BE2C (cell line): ENCODE measurements around the gene DENND4C.

Experiments used
- DNase-seq: peaks from one replicate; pipeline ENCODE4 v3.0.0-alpha.2; 2020
- H3K27me3 ChIP-seq: fragments of 250-450 bp; sonication (Bioruptor Pico); 2 replicates; pipeline ENCODE4 v1.5.1; 2020; ENCODE audit warnings: mild to moderate bottlenecking
- H3K36me3 ChIP-seq: fragments of 250-450 bp; sonication (Bioruptor Pico); 2 replicates; pipeline ENCODE4 v1.5.1; 2020; ENCODE audit warnings: mild to moderate bottlenecking
- H3K4me1 ChIP-seq: fragments of 250-450 bp; sonication (Bioruptor Pico); 2 replicates; pipeline ENCODE4 v1.5.1; 2020
- H3K4me3 ChIP-seq: 2 replicates; pipeline ENCODE4 v1.5.1; 2011; ENCODE audit warnings: low read depth, low read length
- H3K9me3 ChIP-seq: fragments of 250-450 bp; sonication (Bioruptor Pico); 2 replicates; pipeline ENCODE4 v1.5.1; 2020
- TF ChIP-seq, protein P1 (sequence below): IDR thresholded peaks from 2 replicates; pipeline ENCODE4 v1.5.1; 2012; ENCODE audit warnings: mild to moderate bottlenecking, low read depth, low read length

The DENND4C gene

DNA sequence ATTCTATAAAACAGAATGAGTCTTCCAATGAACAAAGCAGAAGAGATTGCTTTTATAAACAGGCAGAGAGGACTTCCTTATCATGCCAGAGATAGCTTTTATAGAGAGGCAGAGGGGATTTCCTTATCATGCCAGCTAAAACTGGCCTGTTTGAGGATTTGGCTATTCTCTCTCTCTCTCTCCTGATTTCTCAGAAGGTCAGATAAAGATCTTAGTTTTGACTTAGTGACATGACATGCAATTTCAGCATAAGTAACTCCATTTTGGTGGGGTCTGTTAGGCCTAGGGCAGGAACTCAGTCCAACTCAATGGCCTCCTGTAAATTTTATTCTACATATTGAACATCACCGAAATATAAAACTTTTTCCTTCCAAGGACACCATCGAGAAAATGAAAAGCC, 31.5 kb upstream of the DENND4C start:
- Histone ChIP-seq H3K4me3 (no peak overlapping the region), H3K36me3 (no peaks in the 10 kb centered on the region), H3K9me3 (no peaks in the 10 kb centered on the region), H3K4me1 (peaks cover 13% of the 10 kb centered on the region), H3K27me3 (no peaks in the 10 kb centered on the region)
- TF ChIP-seq, protein P1, sequence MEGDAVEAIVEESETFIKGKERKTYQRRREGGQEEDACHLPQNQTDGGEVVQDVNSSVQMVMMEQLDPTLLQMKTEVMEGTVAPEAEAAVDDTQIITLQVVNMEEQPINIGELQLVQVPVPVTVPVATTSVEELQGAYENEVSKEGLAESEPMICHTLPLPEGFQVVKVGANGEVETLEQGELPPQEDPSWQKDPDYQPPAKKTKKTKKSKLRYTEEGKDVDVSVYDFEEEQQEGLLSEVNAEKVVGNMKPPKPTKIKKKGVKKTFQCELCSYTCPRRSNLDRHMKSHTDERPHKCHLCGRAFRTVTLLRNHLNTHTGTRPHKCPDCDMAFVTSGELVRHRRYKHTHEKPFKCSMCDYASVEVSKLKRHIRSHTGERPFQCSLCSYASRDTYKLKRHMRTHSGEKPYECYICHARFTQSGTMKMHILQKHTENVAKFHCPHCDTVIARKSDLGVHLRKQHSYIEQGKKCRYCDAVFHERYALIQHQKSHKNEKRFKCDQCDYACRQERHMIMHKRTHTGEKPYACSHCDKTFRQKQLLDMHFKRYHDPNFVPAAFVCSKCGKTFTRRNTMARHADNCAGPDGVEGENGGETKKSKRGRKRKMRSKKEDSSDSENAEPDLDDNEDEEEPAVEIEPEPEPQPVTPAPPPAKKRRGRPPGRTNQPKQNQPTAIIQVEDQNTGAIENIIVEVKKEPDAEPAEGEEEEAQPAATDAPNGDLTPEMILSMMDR: no peak
- no peak for DNase-seq

DNA sequence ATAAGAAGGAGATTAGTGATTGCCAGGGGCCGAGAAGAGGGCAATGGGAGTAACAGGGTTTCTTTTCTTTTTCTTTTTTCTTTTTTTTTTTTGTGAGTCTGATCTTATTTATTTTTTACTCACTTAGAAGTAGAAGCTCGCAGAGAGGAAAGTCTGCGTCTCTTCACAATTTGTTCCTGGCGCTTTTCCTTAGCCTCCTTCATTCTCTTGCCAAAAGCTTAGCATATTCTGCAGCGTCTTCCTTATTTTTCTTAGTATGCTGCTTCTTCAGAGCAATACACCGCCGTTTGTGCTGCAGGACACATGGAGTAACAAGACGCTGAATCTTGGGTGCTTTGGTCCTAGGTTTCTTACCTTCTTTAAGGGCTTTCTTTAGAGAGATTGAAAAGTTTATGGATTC, 30.3 kb upstream of the DENND4C start:
- TF ChIP-seq, protein P1: no peak
- H3K27me3 ChIP-seq: no peaks in the 10 kb centered on the region
- no peaks in the 10 kb centered on the region for H3K36me3 ChIP-seq
- no peak for DNase-seq
- no peaks in the 10 kb centered on the region for H3K9me3 ChIP-seq
- no peak overlapping the region for H3K4me3 ChIP-seq
- H3K4me1 ChIP-seq: peaks cover 13% of the 10 kb centered on the region

DNA sequence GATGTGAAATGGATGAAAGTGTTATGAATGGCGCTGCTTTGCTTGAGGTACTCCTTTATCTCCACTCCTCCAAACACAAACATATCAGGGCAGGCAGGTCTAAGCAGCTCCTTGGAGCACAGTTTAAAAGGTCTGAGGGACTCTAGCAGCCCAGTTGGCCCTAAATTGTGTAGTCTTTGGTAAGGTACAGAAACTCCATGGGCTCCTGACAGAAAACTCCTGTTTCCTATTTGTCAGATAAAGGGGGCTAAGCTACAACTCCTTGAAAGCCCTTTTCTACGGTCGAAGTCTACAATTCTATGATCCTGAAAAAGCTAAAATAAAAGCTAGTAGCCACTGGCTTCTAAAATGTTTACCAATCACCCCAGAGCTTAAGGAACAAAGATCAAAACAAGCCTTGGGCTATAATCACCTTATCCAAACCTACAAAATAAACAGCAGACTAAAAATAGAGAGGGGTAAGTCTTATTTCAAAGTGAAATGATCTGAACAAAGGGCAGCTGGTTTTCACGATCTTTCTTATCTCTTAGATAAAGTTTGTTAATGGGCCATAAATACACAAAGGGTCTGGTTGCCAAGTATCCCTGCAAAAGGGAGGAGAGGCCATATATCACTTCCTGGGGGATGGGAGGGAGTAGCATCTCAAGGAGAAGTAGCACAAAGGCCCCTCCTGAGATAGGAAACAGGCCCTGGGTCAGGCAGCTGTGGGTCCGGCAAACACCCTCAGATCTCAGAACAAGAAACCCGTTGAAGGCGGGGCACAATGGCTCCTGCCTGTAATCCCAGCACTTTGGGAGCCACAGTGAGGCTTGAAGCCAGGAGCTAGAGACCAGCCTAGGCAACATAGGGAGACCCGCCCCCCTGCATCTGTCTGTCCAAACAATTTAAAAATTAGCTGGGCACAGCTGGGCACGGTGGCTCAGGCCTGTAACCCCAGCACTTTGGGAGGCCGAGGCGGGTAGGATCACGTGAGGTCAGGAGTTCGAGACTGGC, 28.3 kb upstream of the DENND4C start:
- Histone ChIP-seq H3K27me3 (no peaks in the 10 kb centered on the region), H3K9me3 (no peaks in the 10 kb centered on the region), H3K36me3 (no peaks in the 10 kb centered on the region), H3K4me3 (no peak overlapping the region), H3K4me1 (peaks cover 13% of the 10 kb centered on the region)
- TF ChIP-seq, protein P1: no peak
- peak; percentile 62 for DNase-seq

DNA sequence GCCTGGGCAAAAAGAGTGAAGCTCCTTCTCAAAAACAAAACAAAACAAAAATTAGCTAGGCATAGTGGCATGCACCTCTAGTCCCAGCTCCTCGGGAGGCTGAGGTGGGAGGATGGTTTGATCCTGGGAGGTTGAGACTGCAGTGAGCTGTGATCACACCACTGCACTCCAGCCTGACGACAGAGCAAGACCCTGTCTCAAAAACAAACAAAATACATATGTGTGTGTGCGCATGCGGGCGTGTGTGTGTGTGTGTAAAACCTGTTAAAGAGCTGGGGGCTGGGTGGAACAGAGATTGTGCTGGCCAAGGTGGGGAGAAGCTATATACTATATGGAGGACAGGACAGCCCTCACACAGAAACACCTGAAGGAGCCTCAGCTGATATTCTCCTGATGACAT, 27.4 kb upstream of the DENND4C start:
- DNase-seq: no peak
- TF ChIP-seq, protein P1: no peak
- Histone ChIP-seq H3K9me3 (no peaks in the 10 kb centered on the region), H3K4me3 (no peak overlapping the region), H3K4me1 (peaks cover 13% of the 10 kb centered on the region), H3K36me3 (no peaks in the 10 kb centered on the region), H3K27me3 (no peaks in the 10 kb centered on the region)

DNA sequence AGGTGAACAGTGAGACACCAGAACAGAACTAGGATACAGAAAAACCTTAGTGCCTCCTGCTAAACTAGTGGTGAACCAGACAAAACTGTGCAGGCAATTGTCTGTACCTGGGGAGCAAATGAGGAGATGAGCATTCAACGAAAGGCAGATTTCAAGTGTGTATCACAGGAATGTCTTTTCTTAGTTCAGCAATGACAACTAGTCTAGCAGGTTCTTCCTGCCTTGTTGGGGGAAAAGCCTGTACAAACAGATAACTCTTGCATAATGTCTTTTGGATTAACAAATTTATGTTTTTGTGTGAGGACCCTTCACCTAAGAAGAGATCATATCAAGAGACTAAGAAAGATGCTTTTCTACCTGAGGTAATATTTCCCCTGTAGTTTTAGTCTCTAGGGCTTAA, 21.8 kb upstream of the DENND4C start:
- H3K4me1 ChIP-seq: no peaks in the 10 kb centered on the region
- H3K36me3 ChIP-seq: no peaks in the 10 kb centered on the region
- no peak for DNase-seq
- TF ChIP-seq, protein P1: no peak
- no peaks in the 10 kb centered on the region for H3K27me3 ChIP-seq
- no peak overlapping the region for H3K4me3 ChIP-seq
- no peaks in the 10 kb centered on the region for H3K9me3 ChIP-seq

DNA sequence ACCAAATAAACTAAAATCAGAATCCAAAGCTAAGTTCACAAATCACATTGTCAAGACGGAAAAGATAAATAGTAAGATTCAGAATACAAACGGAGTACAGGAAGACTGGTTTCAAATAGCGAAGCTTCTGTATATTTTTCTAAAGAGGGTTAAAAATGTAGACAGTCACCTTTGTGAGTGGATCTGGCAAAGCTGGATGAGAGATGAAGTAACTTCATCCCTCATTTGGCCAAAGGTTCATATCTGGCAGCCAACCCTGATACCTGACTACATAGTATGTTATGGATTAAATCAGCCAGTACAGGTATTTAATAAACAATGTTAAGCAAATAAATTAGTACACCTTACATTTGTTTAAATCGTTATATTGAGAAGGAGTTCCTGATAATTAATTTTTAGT, 21.3 kb upstream of the DENND4C start:
- no peaks in the 10 kb centered on the region for H3K27me3 ChIP-seq
- no peaks in the 10 kb centered on the region for H3K9me3 ChIP-seq
- no peak for DNase-seq
- H3K36me3 ChIP-seq: no peaks in the 10 kb centered on the region
- no peaks in the 10 kb centered on the region for H3K4me1 ChIP-seq
- TF ChIP-seq, protein P1: no peak
- H3K4me3 ChIP-seq: no peak overlapping the region
